ENCODE measurements around the gene PTTG1IP. TPM values are rescaled to one million over a fixed set of nuclear protein-coding genes. Genes with fewer than 3 reads are reported as not detected.

PTTG1IP gene
- total RNA-seq, 4 donors from 2014 or later, result 217 to 419 (median 313) TPM

DNA sequence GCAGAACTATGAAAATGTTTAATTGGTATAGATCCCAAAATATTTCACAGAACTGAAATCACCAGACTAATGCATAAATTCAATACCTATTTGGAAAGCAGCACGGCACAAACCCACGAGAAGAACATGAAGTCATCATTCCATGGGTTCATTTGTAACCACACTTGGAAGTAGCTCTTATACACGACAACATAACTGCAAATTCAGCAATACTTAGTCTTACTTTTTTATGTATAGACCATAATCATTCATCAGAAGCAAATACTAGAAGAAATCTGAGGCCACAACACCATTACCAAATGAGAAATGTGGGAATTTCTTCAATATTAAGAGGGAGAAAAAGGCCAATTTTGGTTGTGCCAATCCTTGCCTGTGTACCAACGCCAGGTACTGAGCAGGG, 67.6 kb downstream of the PTTG1IP start:
- Histone ChIP-seq H3K27me3 (no peaks in the 10 kb centered on the region), H3K9me3 (no peaks in the 10 kb centered on the region), H3K4me3 (no peak overlapping the region), H3K27ac (no peak overlapping the region), H3K4me1 (peaks cover 0 to 13% (median 9%) of the 10 kb centered on the region in 3 donors), H3K36me3 (peaks cover 0 to 72% of the 10 kb centered on the region in 2 donors)
- no peak for TF ChIP-seq EP300 (IDR thresholded peaks at IDR 0.05)
- no peak for TF ChIP-seq POLR2AphosphoS5 (IDR thresholded peaks at IDR 0.05)
- no peak for TF ChIP-seq POLR2A (IDR thresholded peaks at IDR 0.05)
- TF ChIP-seq, protein P1, sequence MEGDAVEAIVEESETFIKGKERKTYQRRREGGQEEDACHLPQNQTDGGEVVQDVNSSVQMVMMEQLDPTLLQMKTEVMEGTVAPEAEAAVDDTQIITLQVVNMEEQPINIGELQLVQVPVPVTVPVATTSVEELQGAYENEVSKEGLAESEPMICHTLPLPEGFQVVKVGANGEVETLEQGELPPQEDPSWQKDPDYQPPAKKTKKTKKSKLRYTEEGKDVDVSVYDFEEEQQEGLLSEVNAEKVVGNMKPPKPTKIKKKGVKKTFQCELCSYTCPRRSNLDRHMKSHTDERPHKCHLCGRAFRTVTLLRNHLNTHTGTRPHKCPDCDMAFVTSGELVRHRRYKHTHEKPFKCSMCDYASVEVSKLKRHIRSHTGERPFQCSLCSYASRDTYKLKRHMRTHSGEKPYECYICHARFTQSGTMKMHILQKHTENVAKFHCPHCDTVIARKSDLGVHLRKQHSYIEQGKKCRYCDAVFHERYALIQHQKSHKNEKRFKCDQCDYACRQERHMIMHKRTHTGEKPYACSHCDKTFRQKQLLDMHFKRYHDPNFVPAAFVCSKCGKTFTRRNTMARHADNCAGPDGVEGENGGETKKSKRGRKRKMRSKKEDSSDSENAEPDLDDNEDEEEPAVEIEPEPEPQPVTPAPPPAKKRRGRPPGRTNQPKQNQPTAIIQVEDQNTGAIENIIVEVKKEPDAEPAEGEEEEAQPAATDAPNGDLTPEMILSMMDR (IDR thresholded peaks at IDR 0.05), result no peak
- WGBS, 2 donors (ENCODE audit: low coverage in 1 of 2), result 76 to 96% methylated on average over 4 of the region's 4 CpGs
- ATAC-seq, result no peak

DNA sequence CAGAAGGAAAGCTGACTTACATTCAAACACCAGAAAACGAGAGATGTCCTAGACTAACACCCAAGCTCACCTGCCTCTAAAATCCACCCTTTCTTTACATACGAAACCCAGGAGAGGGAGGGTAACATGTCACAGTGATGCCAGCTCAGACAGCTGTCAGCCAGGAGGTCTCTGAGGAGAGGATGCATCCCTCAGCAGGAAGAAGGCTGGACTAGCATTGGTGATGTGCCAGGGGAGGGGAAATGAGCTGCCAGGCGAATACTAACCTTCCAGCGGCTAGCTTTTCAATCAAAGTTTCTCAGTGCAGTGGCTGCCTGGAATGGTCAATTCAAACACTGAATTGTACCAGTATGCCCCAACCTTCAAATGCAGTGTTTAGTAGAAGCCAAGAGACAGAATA, 68.3 kb downstream of the PTTG1IP start:
- Histone ChIP-seq H3K27me3 (no peaks in the 10 kb centered on the region), H3K4me3 (no peak overlapping the region), H3K27ac (no peak overlapping the region), H3K4me1 (peaks cover 4 to 19% (median 16%) of the 10 kb centered on the region in 3 donors), H3K36me3 (peaks cover 0 to 65% of the 10 kb centered on the region in 2 donors), H3K9me3 (no peaks in the 10 kb centered on the region)
- TF ChIP-seq EP300 (IDR thresholded peaks at IDR 0.05) (no peak), POLR2AphosphoS5 (IDR thresholded peaks at IDR 0.05) (no peak), POLR2A (IDR thresholded peaks at IDR 0.05) (no peak)
- TF ChIP-seq, protein P1 (IDR thresholded peaks at IDR 0.05), result no peak
- ATAC-seq, result no peak
- WGBS, 2 donors (ENCODE audit: low coverage in 1 of 2), result no CpG with 5 or more reads among the region's 4 CpGs

GRCh38 chr21:44804762-44805161, 68.7 kb downstream of the PTTG1IP start:
- peaks cover 0 to 61% of the 10 kb centered on the region in 2 donors for H3K36me3 ChIP-seq
- H3K27ac ChIP-seq, result no peak overlapping the region
- no peak for ATAC-seq
- TF ChIP-seq POLR2A (IDR thresholded peaks at IDR 0.05) (no peak), EP300 (IDR thresholded peaks at IDR 0.05) (no peak), POLR2AphosphoS5 (IDR thresholded peaks at IDR 0.05) (no peak)
- TF ChIP-seq, protein P1 (IDR thresholded peaks at IDR 0.05), result no peak
- H3K27me3 ChIP-seq, result no peaks in the 10 kb centered on the region
- peaks cover 4 to 24% (median 20%) of the 10 kb centered on the region in 3 donors for H3K4me1 ChIP-seq
- 54 to 68% methylated on average over 4 to 6 of the region's 6 CpGs for WGBS, 2 donors (ENCODE audit: low coverage in 1 of 2)
- H3K9me3 ChIP-seq, result no peaks in the 10 kb centered on the region
- H3K4me3 ChIP-seq, result no peak overlapping the region

DNA sequence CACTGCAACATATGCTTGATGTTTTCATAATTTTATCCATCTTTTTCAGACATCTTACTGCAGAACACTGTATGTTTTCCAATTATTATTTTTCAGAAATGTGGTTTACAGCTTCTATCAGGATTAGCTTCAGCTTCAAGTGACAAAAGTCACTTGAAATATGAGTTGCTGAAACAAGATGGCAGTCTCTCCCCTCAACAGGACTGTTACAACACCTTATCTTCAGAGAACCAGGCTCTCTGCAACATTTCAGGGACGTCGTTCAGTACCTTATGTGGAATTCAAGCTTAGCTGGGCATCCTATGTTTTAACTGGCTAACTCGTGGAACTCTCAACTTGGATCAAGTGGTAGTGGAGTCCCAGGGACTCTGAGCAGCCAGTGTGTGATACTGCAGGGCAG, 69.8 kb downstream of the PTTG1IP start:
- Histone ChIP-seq H3K27me3 (no peaks in the 10 kb centered on the region), H3K36me3 (peaks cover 0 to 50% of the 10 kb centered on the region in 2 donors), H3K4me1 (peaks cover 4 to 35% (median 21%) of the 10 kb centered on the region in 3 donors), H3K4me3 (no peak overlapping the region), H3K9me3 (no peaks in the 10 kb centered on the region), H3K27ac (no peak overlapping the region)
- ATAC-seq, result no peak
- no peak for TF ChIP-seq EP300 (IDR thresholded peaks at IDR 0.05)
- TF ChIP-seq POLR2AphosphoS5 (IDR thresholded peaks at IDR 0.05), result no peak
- TF ChIP-seq, protein P1 (IDR thresholded peaks at IDR 0.05), result no peak
- TF ChIP-seq POLR2A (IDR thresholded peaks at IDR 0.05), result no peak
- 60% methylated on average over 3 of the region's 3 CpGs; no CpG with 5 or more reads in 1 of the 2 donors for WGBS, 2 donors (ENCODE audit: low coverage in 1 of 2)

GRCh38 chr21:44802396-44803153, 70.9 kb downstream of the PTTG1IP start:
- peaks cover 0 to 42% of the 10 kb centered on the region in 2 donors for H3K36me3 ChIP-seq
- TF ChIP-seq POLR2A (IDR thresholded peaks at IDR 0.05) (no peak), EP300 (IDR thresholded peaks at IDR 0.05) (no peak)
- TF ChIP-seq, protein P1 (IDR thresholded peaks at IDR 0.05), result no peak
- whole genome bisulfite sequencing, 2 donors (ENCODE audit: low coverage in 1 of 2), result 41 to 45% methylated on average over 13 to 15 of the region's 32 CpGs

More at GRCh38 chr21:44802396-44803153, 70.9 kb downstream of the PTTG1IP start:
- H3K27ac ChIP-seq, result peak overlapping the region in 3 of 4 donors; percentile 80 to 85 (median 83)
- H3K9me3 ChIP-seq, result no peaks in the 10 kb centered on the region
- peaks cover 4 to 40% (median 21%) of the 10 kb centered on the region in 3 donors for H3K4me1 ChIP-seq
- H3K4me3 ChIP-seq, result peak overlapping the region; percentile 96 to 98
- no peak for ATAC-seq
- no peaks in the 10 kb centered on the region for H3K27me3 ChIP-seq
